ENCODE results near the gene TBX10.

GRCh38 chr11:67610302-67610868, 29.2 kb downstream of the TBX10 start:
- TF ChIP-seq YY1 (IDR thresholded peaks at IDR 0.05; ENCODE audit: insufficient read depth, insufficient read length) (no peak), SUZ12 (IDR thresholded peaks at IDR 0.05; ENCODE audit: extremely low read depth, insufficient read depth, insufficient read length) (no peak), ZNF274 (IDR thresholded peaks at IDR 0.05; ENCODE audit: low read depth, low read length) (no peak)

Measured in NT2/D1 (cell line).